KOPT-K1 (cell line): Measurements from ENCODE around the gene STARD13.

Experiments used
- H3K27ac ChIP-seq: fragments of 200-600 bp; sonication (generic); 2 replicates; pipeline ENCODE4 v1.5.1; 2016; ENCODE audit warnings: antibody characterized with exemption, mild to moderate bottlenecking, low read depth, low read length; ENCODE audit not compliant: poor library complexity, severe bottlenecking
- H3K36me3 ChIP-seq: fragments of 200-600 bp; sonication (generic); 2 replicates; pipeline ENCODE4 v1.5.1; 2017; ENCODE audit warnings: antibody characterized with exemption, mild to moderate bottlenecking, low read length, moderate library complexity; ENCODE audit not compliant: insufficient read depth
- H3K9me3 ChIP-seq: fragments of 200-600 bp; sonication (generic); 2 replicates; pipeline ENCODE4 v1.5.1; 2017; ENCODE audit warnings: antibody characterized with exemption, low read length, mild to moderate bottlenecking; ENCODE audit not compliant: insufficient read depth, poor library complexity, severe bottlenecking

Gene STARD13

DNA sequence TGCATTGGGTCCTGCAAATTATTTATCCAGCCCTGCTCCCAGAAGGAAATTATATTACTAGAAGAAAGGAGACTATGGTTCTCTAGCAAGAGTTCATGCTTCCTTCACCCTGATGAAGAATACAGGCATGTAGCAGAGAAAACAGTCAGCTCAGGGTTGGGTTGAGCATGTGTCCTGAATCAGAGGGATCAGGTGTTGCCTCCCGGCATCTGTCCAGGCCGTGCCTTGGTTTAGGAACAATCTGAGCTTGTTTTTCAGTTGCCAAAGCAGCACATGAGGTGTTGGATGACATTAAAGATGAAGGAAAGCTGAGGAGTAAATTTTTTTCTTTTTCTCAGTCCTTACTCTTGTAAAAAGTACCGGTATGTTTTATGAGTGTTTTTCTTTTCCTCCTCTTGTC is 207.3 kb downstream of the STARD13 start:
- H3K36me3 ChIP-seq: no peaks in the 10 kb centered on the region
- H3K27ac ChIP-seq: no peak overlapping the region
- no peaks in the 10 kb centered on the region for H3K9me3 ChIP-seq

DNA sequence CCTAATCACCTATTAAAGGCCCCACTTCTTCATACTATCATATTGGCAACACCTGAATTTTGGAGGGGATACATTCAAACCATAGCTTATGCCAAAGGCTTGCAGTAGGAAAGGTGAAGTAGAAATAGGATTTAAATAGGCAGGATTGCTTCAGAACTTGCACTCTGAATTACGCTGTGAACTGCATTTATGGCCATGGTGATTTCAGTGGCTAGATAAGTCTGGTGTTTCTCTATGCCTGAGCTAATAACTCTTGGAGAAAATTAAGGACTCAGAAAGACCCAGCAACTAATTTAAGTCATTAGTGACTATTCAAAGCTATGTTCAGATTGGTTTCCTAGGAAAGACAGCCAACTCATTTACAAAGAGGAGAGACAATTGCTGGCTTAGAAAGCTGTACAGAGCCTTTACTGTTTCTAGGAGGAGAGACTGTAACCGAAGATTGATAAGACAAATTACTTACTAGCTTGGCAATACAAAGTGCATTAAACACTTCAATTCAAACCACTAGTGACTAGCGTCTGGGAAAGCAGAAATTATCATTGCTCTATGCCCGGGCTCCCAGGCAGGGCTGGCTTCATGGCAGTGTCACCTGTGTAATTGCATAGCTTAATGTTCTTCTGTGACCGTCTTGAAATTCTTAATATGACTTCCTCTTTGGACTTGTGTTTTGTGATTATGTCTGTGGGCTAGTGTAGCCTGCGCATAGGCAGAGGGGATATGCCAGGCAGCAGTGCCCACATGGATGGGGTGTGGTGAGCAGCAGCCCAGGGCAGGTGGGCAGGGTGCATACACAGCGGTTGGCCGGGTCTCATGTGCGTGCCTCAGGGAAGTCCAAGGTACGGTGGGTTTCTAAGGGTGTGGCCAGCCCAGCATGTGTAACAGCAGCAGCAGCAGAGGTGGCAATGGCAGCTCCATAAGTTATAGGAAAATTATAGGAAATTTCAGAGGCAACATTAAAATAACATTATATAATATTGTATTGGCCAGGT is 209.3 kb downstream of the STARD13 start:
- Histone ChIP-seq H3K27ac (no peak overlapping the region), H3K9me3 (no peaks in the 10 kb centered on the region), H3K36me3 (no peaks in the 10 kb centered on the region)

DNA sequence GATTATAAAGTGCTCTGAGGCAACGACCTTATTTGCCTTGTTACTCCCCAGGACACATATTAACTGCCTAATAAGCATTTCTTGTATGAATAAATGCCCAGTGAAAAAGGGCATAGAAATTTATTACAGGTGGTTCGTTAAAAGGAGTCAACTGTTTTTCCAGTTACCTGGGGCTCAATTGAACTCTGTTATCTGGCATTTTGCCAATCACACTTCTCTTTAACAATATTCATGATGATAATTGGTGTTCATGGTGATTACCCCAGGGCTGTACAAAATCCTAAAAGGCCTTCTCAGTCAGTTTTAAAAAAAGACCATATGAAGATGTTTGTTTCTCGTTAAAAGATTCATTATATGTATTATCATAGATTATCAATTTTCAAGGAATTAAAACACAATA is 212.2 kb downstream of the STARD13 start:
- no peaks in the 10 kb centered on the region for H3K36me3 ChIP-seq
- no peak overlapping the region for H3K27ac ChIP-seq
- no peaks in the 10 kb centered on the region for H3K9me3 ChIP-seq

DNA sequence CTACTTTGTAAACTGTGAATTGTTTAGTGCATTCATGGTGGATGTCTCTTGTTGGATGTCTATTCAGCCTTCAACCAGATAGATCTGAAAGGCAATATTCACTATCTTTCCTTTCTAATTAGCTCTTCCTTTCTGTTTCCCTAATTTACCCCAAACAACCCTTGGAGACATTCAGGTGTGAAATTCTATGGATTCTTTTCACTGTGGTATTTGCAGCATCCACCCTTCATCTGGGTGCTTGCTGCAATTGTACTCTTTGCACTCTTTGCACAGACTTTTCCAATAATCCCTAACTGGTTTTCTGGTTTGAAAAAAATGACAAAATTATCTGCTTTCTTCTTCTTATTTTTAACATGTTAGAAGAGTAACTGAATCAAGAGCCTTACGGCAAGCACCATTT is 212.8 kb downstream of the STARD13 start:
- H3K36me3 ChIP-seq: no peaks in the 10 kb centered on the region
- H3K27ac ChIP-seq: no peak overlapping the region
- H3K9me3 ChIP-seq: no peaks in the 10 kb centered on the region

DNA sequence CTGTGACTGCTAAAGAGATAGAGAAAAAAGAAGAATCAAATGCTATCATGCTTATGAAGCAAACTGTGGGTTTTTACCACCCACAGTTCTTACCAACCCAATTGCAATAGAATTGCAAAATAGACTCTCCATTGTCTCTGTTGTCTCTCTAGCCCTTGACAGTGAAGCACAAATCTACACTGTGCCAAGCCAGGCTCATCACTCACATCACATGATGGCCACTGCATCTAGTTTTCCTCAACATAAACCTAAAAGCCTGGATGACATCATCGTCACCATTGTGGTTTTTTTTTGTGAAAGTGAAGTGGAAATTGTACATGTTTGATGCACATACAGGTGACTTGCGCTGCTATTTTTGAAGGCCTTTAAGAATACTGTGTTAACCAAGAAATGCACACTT is 213.3 kb downstream of the STARD13 start:
- Histone ChIP-seq H3K27ac (no peak overlapping the region), H3K36me3 (no peaks in the 10 kb centered on the region), H3K9me3 (no peaks in the 10 kb centered on the region)

DNA sequence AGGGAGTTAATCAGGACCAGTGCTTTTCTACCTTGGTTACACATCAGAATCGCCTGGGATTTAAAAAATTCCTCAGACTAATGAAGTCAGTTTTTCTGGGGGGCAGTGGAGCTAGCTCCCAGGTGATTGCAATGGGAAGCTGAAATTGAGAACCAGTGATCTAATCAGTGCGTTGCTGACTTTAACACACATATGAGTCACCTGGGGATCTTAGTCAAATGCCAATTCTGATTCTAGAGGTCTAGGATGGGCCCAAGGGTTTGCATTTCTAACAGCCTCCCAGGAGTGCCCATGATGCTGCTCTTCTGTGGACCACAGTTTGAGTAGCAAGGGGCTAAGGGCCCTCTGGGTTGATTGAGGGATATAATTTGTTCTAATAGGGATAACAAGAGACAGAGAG is 214.8 kb downstream of the STARD13 start:
- H3K36me3 ChIP-seq: no peaks in the 10 kb centered on the region
- H3K27ac ChIP-seq: no peak overlapping the region
- no peaks in the 10 kb centered on the region for H3K9me3 ChIP-seq

DNA sequence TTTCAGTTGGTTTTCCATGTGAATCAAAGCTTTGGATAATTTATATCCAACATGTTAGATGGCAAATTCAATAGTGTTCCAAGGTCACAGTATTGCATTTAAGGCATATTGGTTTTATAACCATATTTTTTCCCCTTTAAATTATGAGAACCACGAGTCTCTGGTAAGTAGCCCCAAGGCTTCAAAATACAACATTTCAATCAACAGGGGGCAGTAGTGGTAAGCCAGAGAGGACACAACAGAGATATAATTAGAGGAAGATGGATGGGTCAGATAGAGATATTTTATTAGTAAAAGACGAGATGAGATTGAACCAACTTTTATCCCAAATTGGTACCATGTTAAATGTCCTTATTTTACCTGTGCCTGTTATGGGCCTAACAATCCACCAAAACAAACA is 216.2 kb downstream of the STARD13 start:
- H3K9me3 ChIP-seq: no peaks in the 10 kb centered on the region
- no peaks in the 10 kb centered on the region for H3K36me3 ChIP-seq
- no peak overlapping the region for H3K27ac ChIP-seq

DNA sequence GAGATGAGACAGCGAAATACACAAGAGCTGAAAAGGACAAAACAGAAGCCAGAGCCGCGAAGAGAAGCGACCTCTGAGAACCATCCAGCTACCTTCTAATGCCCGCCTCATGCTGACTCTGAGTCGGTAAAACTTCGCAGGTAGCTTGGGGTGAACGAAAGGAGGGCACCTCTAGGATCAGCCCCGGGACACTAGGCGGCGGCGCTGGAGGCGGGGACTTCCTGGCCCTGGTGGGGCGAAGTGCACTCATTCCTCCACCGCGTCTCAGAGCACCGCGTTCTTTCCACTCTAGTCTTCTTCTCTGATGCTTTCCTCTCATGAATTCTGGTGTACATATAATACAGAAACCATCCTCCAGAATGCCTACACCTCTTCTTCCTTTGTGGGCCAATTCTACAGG is 219.2 kb downstream of the STARD13 start:
- Histone ChIP-seq H3K9me3 (no peaks in the 10 kb centered on the region), H3K36me3 (no peaks in the 10 kb centered on the region), H3K27ac (no peak overlapping the region)

DNA sequence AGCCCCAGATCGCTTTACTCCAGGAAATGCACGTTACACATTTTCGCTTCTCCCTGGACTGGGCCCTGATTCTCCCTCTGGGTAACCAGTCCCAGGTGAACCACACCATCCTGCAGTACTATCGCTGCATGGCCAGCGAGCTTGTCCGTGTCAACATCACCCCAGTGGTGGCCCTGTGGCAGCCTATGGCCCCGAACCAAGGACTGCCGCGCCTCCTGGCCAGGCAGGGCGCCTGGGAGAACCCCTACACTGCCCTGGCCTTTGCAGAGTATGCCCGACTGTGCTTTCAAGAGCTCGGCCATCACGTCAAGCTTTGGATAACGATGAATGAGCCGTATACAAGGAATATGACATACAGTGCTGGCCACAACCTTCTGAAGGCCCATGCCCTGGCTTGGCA is 224.7 kb downstream of the STARD13 start:
- Histone ChIP-seq H3K36me3 (no peaks in the 10 kb centered on the region), H3K9me3 (no peaks in the 10 kb centered on the region), H3K27ac (no peak overlapping the region)

DNA sequence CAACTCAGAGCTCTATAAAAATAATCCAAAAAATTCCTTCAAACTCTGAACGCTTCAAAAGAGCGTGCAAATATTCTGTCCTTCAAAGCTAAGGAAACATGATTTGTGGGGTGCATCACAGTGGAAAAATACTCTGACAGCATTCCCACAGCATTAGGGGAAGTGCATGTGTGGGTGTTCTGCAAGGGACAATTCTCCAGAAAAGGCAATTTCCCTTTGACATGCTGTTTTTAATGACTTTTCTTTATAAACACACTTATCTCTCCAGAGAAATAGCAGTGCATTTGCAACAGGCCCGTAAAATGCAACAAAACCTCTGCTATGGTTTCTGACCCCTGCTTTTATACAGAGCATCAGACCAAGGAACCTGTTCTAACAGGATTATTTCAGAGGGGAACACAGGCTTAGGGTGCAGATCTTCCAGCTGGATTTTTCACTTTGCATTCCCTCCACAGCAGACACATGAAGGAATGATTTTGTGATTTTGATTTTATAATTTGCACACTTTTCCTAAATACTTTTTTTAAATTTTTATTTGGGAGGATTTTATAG is 226.7 kb downstream of the STARD13 start:
- no peak overlapping the region for H3K27ac ChIP-seq
- H3K36me3 ChIP-seq: no peaks in the 10 kb centered on the region
- no peaks in the 10 kb centered on the region for H3K9me3 ChIP-seq

DNA sequence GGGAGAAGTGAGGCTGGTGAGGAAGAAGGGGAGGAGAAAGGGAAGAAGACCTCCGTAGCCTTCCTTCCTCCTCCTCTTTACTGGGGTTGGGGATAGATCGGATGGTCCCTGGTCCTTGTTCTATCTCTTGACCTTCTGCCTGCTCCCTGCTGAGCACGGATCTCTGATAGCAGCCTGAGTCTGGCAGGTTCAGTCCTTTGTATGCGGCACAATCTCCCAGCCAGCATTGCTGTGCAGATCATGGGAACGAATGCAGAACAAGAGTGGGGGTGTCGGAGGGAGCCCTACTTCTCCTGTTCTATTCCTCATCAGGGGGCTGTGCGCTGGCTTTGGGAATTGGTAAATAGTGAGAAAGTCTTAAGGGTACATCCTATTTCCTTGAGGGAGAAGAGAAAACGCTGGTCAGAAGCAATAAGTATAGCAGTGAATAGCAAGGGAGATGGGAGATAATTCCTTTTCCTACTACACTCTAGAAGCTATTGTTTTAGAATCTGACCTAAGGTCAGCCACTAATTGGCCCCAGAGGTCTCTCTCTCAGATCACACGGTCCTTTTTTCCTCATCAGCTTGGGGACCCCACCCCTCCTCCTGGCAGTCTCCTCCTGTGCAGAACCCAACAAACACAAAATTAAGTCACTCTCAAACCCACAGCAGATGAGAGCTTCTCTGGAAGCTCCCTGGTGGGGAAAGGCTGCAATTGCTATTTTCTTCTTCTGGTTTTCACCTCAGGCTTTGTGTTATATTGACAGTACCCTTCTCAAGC is 228.4 kb downstream of the STARD13 start:
- Histone ChIP-seq H3K27ac (no peak overlapping the region), H3K36me3 (no peaks in the 10 kb centered on the region), H3K9me3 (no peaks in the 10 kb centered on the region)

DNA sequence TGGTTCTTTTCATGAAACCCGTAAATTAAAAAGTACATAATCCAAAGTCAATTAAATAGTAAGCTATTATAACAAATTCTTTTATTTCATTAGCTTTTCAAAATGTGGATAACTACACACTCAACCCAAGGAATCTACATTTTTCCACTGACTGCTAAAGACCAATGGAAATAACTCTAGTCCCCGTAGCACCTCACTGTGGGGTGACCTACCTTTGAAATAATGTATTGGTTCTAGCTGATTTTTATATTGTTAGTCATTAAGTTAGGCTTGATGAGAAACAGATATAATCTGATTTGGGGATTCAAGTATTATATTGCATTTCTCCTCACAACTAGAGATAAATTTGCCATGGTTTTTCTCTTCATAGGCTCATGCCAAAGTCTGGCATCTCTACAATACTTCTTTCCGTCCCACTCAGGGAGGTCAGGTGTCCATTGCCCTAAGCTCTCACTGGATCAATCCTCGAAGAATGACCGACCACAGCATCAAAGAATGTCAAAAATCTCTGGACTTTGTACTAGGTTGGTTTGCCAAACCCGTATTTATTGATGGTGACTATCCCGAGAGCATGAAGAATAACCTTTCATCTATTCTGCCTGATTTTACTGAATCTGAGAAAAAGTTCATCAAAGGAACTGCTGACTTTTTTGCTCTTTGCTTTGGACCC is 232.0 kb downstream of the STARD13 start:
- no peaks in the 10 kb centered on the region for H3K36me3 ChIP-seq
- no peaks in the 10 kb centered on the region for H3K9me3 ChIP-seq
- H3K27ac ChIP-seq: no peak overlapping the region
